Activated CD4-positive, alpha-beta T cell treated with anti-CD3 and anti-CD28 coated beads, Interleukin-2, amount 50 U/mL, for 24 hours (primary cell): ENCODE measurements around the gene NCKAP1.
"Not testable (repeated sequence)": the region's sequence is repeated elsewhere in the genome, so short reads cannot be mapped to it uniquely, and the experiment has no call there.

Experiments
- DNase-seq, 2 donors: peaks; one replicate each; pipeline ENCODE4 v3.0.0-alpha.2; 2020; ENCODE audit warnings: low read depth in 1 of 2, low spot score in 1 of 2

The NCKAP1 gene

GRCh38 chr2:183037553-183038340 lies 510 bp downstream of the NCKAP1 start:
- peak; percentile 11 to 21 for DNase-seq

GRCh38 chr2:183037074-183037552 lies 1.1 kb downstream of the NCKAP1 start:
- no peak for DNase-seq

DNA sequence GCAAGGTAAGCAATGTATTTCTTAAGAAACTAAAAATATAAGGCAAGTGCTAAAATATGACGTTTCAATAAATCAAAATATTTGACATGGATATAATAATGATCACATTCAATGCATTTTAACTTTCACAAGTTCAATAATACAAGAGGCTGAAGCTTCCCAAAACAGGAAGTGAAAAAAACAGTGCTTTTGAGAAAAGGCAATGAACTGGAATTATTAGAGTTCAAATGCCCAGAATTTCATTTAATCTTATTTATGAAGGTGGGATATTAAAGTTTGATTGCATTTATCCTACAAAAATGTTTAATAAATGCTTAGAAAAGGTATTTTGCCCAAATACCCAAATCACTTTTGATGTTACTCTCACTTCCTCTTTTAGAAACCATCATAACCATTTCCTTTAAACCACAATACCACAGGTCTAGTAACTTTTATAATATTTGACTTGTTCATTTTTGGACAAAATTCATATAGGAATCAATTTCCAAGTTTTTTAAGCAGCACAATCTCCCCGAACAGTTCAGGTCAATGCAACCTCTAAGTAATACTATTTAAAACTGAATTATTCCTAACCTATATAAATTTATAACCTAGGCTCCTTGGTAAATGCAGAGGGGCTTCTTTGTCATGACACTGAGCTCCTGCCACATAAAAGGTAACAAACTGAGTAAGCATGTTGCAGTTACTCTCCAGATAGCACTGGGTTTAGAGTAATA lies 2.1 kb downstream of the NCKAP1 start:
- DNase-seq: no peak

DNA sequence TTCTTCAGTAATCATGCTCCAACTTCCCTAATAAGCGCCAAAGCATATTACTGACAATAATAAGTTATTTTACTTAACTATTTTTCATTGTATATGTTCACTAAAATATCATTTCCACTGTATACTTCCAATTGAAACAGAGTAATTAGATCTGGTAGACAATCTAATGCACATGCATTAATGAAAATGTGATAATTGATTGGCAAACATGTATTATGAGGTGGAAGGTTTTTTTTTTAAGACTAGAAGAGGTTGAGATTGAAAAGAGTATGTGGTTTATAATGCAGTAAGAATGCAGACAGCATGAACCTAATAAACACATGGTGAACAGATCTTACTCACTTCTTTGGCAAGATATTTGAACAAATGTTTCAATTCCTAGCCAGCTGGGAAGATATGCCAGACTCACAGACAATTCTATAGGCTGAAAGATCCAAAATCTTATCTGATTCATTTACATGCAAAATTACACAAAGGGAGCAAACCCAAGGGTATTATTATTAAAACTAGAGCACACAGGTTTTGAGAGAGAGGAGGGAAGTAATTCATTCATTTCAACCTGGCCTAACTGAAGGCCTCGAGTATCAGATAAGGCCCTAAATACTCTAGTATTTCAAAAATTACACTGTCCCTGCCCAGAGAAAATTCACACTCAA lies 2.8 kb downstream of the NCKAP1 start:
- DNase-seq: no peak

DNA sequence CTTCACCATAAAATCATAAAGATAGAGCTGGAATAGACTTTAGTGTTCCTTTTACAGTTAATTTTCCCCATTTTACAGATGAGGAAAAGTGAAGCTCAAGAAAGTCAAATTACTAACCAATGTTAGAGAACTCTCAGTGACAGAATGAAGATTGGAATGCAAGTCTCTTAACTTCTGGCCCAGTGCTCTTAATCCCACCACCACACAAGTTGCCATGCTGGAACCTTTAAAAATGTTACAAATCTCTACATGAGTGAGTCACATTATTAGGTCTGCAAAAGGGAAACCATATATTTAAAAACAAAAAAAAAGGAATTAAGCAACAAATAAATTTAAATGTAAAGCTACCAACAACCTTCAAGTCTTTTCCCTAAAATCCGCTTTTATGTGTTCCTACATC lies 3.5 kb downstream of the NCKAP1 start:
- no peak for DNase-seq

- DNase-seq: no peak
Measured at GRCh38 chr2:183033951-183034350, 4.3 kb downstream of the NCKAP1 start.

DNA sequence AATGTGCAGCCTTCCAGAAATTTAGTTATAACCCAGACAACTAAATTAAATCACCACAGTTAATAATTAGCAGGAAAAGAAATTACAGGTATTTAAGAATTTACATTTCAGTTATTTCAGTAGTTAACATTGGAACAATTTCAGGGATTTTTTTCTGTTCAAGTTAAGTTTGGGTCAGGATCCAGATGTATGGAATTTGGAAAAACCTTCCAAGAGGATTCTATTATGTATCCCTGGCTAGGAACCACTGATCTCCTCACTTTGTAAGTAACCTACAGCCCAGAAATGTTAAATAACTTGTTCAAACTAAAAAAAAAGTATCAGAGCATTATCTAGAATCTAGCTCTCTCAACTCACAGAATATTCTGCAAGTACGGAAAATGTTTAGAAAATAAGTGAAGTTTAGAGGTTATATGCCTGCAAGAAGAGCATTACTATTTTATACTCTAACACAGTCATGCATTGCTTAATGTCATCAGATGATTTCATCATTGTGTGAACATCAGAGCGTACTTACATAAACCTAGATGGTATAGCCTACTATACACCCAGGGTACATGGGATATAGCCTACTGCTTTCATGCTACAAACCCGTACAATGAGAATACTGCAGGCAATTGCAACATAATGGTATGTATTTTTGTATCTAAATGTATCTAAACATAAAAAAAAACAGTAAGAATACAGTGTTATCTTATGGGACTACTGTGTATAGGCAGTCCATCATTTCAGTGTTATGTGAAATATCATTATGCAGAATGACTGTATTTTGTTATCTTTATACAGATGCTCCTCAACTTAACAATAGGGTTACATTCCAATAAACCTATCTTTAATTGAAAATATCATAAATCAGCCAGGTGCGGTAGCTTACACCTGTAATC lies 6.1 kb downstream of the NCKAP1 start:
- DNase-seq: no peak

DNA sequence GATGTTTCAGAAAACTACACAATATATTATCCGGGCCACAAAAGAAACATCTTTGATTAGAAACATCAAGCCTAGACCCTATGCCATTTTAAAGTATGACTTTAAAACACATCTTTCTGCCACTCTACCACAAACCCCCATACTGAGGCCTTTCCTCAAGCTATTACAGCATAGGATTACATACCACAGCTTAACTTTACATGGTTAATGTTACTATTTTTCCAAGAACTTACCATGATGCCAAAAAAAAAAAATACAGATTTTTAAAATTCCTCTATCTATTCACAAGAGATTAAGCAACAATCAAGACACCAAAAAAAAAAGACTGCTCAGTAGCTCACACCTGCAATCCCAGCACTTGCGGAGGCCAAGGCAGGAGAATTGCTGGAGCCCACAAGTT lies 9.0 kb downstream of the NCKAP1 start:
- no peak for DNase-seq

DNA sequence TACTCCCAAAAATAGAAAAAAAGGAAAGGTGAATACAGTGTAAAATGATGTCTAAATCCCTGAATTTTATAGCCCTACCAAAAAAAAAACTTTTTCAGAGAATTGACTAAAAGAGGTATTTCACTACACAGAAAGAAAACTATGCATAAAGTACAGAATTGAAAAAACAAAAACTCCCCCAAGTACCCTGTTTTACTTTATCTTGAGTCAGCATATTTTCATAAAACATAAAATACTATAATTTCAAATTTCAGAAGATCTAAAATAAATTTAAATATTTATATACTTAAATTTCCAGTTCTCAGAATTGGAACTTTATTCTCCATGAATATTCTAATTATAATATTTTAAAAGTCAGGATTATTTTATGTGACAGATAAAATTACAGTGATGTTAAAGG lies 10.1 kb downstream of the NCKAP1 start:
- DNase-seq: no peak

DNA sequence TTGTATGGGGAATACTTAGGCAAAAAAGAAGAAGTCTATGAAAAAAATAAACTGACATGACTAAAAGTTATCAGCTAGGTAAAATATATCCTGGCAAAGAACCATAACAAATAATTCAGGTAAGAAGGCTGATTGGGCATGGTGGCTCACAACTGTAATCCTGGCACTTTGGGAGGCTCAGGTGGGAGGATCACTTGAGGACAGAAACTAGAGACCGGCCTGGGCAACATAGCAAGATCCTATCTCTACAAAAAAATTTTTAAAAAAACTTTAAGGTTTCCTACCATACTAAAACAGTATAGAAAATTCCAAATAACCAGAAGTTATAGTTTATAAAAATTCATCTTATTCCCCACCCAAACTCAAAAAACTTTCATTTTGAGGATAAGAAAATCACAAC lies 10.8 kb downstream of the NCKAP1 start:
- no peak for DNase-seq

GRCh38 chr2:183026424-183026823 lies 11.8 kb downstream of the NCKAP1 start:
- DNase-seq: no peak

DNA sequence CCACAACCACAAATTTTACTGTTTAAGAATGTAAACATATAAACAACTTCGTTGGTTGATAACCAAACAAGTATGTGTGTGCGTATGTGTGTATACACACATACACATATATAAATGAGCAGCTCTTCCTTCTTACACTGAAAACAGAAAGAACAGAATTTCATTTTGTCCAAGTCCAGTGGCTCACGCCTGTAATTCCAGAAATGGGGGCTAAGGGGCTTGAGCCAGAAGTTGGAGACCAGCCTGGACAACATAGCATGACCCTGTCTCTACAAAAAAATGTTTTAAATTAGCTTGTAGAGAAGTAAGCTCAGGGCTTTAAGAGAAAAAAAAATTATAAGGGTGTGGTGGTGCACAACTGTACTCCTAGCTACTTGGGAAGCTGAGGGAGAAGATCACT lies 12.3 kb downstream of the NCKAP1 start:
- no peak for DNase-seq

DNA sequence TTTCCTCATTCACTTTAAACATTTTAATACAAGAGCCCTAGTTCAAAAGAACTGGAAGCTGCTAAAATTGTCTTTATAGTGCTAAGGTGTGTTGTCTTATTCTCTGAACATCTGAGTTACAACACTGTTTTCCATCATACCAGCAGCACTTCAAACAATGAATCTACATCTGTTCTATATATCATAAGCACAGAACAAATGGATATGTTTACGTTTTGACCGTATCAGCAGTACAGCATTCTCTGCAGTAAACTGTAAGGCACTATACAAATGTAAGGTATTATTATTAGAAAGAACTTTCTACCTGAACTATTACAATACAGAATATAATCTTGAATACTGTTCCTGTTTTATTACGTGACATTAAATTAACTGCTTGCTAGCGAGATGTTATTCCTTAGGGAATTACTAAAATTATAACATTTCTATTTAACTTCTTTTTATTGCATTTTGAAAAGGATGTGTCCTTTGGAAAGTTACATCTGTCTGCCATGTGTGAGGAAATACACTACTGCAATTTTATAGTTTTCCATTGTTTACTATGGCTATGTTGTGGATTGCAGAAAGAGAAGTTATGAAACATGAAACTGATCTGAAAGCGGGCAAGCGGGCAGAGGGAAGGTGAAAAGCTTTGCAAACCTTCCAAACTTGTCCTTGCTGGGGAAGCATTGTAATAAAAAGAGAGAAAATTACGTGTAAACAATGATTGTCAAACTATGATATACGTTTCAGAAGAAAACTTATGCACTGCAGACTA lies 13.7 kb downstream of the NCKAP1 start:
- DNase-seq: no peak

- no peak for DNase-seq
Measured at GRCh38 chr2:183022711-183023110, 15.5 kb downstream of the NCKAP1 start.

- no peak for DNase-seq
Measured at GRCh38 chr2:183021613-183022012, 16.6 kb downstream of the NCKAP1 start.

DNA sequence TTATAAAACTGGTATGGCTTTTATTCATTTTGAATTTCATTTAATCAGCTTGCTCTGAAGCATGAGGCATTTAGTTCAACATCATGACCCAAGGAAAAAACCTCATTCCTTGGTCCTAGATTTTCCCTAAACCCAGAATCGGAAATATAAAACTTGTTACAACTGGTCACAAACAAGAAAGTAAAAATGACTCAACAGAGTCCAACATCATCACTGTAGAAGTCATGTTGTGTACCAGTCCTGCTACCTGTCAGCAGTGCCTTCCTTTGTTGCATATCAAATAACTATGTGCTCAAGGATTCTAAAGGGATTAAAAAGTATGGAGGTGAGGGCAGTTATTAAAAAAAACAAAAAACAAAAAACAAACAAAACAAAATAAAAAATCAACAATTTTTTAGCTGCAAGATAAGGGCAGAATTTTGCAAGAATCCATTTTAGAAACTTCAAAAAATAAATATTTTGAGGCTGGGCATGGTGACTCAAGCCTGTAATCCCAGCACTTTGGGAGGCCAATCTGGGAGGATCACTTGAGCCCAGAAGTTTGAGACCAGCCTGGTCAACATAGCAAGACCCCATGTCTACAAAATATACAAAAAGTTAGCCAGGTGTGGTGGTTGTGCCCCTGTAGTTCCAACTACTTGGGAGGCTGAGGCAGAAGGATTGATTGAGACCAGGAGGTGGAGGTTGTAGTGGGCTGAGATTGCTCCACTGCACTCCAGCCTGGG lies 18.4 kb downstream of the NCKAP1 start:
- DNase-seq: no peak

DNA sequence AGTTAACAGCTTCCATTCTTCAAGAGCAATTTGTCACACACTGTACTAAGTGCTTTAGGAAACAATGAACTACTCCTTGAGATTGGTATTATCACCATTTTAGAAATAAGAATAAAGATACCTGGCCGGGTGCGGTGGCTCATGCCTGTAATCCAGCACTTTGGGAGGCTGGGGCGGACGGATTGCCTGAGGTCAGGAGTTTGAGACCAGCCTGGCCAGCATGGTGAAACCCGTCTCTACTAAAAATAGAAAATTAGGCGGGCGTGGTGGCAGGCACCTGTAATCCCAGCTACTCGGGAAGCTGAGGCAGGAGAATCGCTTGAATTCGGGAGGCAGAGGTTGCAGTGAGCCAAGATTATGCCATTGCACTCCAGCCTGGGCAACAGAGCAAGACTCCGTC lies 20.4 kb downstream of the NCKAP1 start:
- DNase-seq: not testable (repeated sequence)

DNA sequence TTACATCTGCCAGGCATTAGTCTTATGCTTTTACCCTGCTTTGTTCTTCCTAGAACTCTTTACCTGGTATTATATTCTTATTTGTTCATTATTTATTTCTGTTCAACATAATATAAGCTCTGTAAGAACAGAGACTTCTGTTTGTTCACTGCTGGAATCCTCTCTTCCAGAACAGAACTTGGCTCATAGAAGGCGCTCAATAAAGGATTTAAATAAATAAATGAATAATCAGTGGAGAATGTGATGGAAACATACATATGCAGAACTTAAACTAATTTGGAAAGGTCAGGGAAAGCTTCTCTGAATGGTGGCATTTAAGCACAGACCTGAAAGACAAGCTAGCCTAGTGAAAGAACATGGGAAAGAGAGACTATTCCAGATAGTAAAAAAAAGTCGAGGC lies 24.3 kb downstream of the NCKAP1 start:
- no peak for DNase-seq

- DNase-seq: no peak
Measured at GRCh38 chr2:183011743-183012142, 26.5 kb downstream of the NCKAP1 start.

GRCh38 chr2:183010112-183010511 lies 28.1 kb downstream of the NCKAP1 start:
- no peak for DNase-seq
